NOMO-1 treated with dmso at 0.1 percent for 144 hours (cell line): ENCODE results near the gene LARP4.
A peak's percentile ranks its signal among the peaks of the same experiment; 100 is the strongest.
"Not testable (repeated sequence)": the region's sequence is repeated elsewhere in the genome, so short reads cannot be mapped to it uniquely, and the experiment has no call there.

Experiments used
- DNase-seq: peaks from one replicate; lab custom pipeline; 2025; ENCODE audit not compliant: unreplicated experiment; lab: John Stamatoyannopoulos, UW

Gene LARP4

GRCh38 chr12:50400638-50401499 lies at the start of gene LARP4:
TSS of gene LARP4 (plus strand) at chr12:50400885. CDS start at chr12:50401011, 126 bp downstream.
- DNase-seq: peak; percentile 98

DNA sequence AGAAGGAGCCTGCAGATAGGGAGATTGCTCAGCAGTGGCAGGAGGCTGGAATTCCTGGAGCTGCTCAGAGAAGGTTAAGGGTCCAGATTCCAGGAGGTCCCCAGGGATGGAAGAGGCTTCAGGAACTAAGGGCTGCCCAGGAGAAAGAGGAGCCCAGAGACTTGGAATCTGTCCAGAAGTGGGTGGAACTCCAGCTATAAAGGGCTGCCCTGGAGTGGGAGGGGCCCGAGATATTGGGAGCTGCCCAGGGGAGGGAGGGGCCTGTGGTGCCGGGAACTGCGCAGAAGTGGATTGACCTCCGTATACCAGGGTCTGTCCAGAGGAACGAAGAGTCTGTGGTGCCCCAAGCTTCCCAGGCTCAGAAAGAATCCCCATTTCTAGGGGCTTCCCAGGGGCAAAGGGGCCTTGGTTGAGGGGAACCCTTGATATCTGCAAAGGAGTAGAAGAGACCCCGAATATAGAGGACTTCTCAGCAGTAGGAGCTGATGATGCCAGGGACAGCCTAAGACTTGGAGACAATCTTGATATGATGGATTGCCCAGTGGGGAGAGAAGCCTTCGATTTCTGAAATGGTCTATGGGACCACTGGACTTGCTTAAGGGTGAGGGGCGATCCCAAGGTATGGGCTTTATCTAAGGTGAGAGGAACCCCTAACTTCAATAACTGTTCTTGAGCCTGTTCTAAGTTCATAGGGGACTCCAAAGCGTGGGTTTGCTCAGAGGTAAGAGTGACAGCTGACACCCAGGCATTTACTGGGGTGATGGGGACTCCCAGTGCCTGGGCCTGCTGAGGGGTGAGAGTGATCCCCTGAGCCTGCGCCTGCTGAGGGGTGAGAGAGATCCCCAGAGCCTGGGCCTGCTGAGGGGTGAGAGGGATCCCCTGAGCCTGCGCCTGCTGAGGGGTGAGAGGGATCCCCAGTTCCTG lies 49.3 kb upstream of the LARP4 start:
- no peak for DNase-seq

GRCh38 chr12:50353404-50353803 lies 47.3 kb upstream of the LARP4 start:
- DNase-seq: no peak

- DNase-seq: no peak
Observed at GRCh38 chr12:50353869-50354593, 46.7 kb upstream of the LARP4 start.

DNA sequence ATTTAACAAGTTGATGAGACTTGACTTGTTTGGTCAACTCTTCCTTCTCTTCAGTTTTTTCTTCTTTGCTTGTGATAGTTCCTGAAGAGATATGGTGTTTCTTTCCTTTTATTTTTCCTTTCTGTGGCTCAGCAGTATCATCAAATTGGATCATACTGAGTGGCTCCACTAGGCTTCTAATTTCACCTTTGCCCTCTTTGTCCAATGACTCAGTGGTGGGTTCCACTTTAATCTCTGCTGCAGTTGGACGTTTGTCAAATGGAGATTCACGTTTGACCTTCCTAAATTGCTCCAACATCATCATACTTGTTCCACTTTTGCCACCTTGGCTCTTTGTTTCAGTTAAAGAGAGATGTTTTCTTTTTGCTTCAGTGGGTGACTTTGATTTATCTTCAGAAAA lies 45.8 kb upstream of the LARP4 start:
- DNase-seq: no peak

GRCh38 chr12:50355365-50355764 lies 45.3 kb upstream of the LARP4 start:
- no peak for DNase-seq

DNA sequence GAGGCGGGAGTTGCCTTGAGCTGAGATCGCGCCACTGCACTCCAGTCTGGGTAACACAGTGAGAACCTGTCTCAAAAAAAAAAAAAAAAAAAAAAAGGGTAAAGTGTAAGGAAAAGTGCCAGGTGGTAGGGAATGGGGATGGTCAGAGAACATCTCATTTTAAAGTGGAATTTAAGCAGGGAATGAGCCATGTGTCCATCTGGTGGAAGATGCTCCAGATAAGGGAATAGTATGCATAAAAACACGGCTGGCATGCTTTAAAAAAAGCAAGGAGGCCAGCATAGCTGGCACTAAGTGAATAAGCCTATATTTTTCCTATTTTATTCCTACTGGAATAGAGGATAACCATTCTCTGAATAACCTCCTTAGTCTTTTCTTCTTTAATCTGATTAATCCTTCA lies 38.0 kb upstream of the LARP4 start:
- no peak for DNase-seq

DNA sequence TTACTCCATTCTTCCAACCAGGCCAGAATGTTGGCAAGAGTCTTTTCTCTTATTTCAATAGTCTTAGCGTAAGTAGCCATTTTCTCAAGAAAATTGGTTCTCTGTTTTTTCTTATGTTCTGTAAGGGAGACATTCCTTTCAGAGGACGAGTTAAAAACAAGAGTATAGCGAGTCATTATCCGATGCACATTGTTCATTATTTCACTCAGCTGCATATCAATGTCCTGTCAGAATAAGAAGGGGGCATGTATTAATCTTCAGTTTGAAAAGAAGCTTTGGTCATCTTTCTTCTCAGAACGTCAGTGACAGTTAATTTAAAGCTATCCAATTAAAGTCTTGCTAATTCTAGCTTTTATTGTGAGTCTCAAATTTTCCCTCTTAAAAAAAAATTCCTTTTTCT lies 37.5 kb upstream of the LARP4 start:
- no peak for DNase-seq

GRCh38 chr12:50365709-50366406 lies 34.8 kb upstream of the LARP4 start:
- no peak for DNase-seq

DNA sequence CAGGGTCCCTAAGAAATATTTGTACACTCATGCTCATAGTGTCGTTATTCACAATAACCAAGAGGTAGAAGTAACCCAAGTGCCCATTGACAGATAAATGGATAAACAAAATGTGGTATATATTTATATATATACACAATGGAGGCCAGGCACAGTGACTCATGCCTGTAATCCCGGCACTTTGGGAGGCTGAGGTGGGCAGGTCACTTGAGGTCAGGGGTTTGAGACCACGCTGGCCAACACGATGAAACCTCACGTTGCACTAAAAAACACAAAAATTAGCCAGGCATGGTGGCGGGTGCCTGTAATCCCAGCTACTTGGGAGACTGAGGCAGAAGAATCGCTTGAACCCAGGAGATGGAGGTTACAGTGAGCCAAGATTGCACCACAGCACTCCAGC lies 30.0 kb upstream of the LARP4 start:
- DNase-seq: not testable (repeated sequence)

DNA sequence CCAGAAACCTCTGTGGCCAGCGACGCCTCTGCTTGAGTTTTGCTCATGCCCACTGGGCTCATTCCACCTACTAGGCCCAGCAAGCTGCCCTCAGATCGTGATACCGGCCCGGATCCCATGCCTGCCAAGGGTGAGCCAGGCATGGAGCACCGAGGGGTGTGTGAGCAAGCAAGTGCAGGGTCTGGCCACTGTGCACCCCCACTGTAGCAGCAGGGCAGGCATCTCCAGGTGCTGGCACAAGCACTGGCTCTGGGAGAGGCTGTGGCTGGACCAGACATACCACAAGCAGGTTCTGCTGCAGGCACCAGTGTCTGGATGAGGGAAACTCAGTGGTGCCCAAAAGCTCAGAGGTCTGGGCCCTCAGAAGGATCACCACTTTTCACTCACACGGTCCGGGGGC lies 24.9 kb upstream of the LARP4 start:
- DNase-seq: no peak

DNA sequence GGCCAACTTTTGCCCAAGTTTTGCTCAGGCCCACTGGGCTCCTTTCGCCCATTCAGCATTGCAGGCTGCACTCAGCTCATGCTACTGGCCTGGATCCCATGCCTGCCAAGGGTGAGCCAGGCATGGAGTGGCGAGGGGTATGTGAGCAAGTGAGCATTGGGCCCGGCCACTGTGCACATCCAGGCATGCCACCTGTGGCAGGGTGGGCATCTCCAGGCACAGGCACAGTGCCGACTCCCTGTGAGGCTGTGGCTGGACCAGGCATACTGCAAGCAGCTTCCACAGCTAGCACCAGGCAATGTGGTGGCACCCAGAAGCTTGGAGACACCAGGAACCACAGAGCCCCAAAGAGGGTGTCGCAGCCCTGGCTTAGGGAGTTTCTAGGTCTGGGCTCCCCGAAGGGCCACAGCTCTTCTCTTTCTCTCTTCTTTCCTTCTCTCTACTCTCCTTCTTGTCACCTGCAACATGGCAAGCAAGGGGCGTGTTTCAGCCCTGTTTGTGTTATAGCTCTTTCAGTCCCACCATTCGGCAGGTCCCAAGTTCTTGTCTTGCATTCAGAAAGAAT lies 19.8 kb upstream of the LARP4 start:
- DNase-seq: no peak

- no peak for DNase-seq
Observed at GRCh38 chr12:50387487-50387886, 13.2 kb upstream of the LARP4 start.

GRCh38 chr12:50387972-50388478 lies 12.7 kb upstream of the LARP4 start:
- no peak for DNase-seq

- not testable (repeated sequence) for DNase-seq
Observed at GRCh38 chr12:50388793-50389192, 11.9 kb upstream of the LARP4 start.

GRCh38 chr12:50390316-50390741 lies 10.4 kb upstream of the LARP4 start:
- no peak for DNase-seq

DNA sequence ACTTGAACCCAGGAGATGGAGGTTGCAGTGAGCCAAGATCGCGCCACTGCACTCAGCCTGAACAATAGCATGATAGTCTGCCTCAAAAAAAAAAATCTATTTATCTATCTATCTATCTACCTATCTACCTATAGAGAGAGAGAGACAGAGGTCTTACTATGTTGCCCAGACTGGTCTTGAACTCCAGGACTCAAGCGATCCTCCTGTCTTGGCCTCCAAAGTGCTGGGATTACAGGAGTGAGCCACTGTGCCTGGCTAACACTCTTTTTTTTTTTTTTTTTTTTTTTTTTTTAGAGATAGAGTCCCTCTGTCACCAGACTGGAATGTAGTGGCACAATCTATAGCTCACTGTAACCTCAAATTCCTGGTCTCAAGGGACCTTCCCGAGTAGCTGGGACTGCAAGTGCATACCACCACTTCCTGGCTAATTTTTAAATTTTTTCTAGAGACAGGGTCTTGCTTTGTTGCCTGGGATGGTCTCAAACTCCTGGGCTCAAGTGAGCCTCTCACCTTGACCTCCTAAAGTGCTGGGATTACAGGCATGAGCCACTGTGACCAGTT lies 6.1 kb upstream of the LARP4 start:
- no peak for DNase-seq

- DNase-seq: no peak
Observed at GRCh38 chr12:50397117-50397650, 3.5 kb upstream of the LARP4 start.

- DNase-seq: no peak
Observed at GRCh38 chr12:50398931-50399330, 1.8 kb upstream of the LARP4 start.
